ENCODE measurements around the gene RHOG. TPM values are rescaled to one million over a fixed set of nuclear protein-coding genes. Genes with fewer than 3 reads are reported as not detected.

RHOG gene
- total RNA-seq (2022; extraction: Qiagen RNA extraction; ENCODE audit: low read depth), result 82.2 to 115 TPM (median 110 TPM) in 5 replicates

DNA sequence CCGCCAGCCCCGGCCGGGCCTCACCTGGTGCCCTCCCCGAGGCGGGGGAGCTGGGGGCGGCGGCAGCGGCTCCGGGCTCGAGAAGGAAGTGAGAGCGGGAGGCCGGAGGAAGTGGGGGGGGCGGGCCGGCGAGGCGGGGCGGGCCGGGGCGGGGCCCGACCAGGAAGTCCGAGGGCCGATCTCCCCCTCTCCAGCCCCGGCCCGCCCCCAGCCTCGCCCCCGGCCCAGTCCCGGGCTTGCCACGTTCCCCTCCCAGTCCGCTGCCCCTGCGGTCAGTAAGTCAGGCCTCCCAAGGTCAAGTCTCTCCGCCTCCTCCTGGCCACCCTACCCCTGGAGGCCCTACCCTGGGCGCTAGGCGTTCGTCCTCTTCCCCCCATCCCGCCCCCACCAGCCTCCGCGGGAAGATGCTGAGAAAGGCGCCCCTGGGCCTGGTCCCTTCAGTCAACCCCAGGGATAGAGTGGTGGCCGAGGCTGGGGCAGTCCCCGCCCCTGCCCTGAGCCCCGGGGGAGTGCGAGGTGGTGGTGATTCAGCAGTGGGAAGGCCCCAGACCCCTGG is at the start of gene RHOG:
TSS of gene RHOG (minus strand) at position 90 of the 556 bp plus-strand sequence. CDS start 12,821 bp downstream, outside the sequence.

GRCh38 chr11:3854977-3855807 is 14.4 kb upstream of the RHOG start, which contains the start of gene STIM1:
TSS of gene STIM1 (plus strand) at chr11:3855664. CDS start at chr11:3856271, 607 bp downstream.

GRCh38 chr11:3807909-3808860 is 32.6 kb downstream of the RHOG start, which contains the start of gene PGAP2:
TSS of gene PGAP2 (plus strand) at chr11:3808560. CDS start at chr11:3811260, 2,700 bp downstream.

GRCh38 chr11:3797329-3798090 is 43.2 kb downstream of the RHOG start, which contains the start of gene NUP98:
TSS of gene NUP98 (minus strand) at chr11:3797554. CDS start at chr11:3782117, 15,437 bp downstream.

Other genes with a start within 250 kb of the RHOG start
- gene ART5, start 199.0 kb downstream of the RHOG start, total RNA-seq (2022; extraction: Qiagen RNA extraction; ENCODE audit: low read depth), result 0.17 to 0.55 TPM (median 0.33 TPM) in 5 replicates
- not detected in 5 replicates for gene ART1, start 195.8 kb downstream of the RHOG start, total RNA-seq (2022; extraction: Qiagen RNA extraction; ENCODE audit: low read depth)
- gene CHRNA10, start 169.6 kb downstream of the RHOG start, total RNA-seq (2022; extraction: Qiagen RNA extraction; ENCODE audit: low read depth), result 0.52 to 1.5 TPM (median 1.1 TPM) in 5 replicates
- gene NUP98, start 43.4 kb downstream of the RHOG start, total RNA-seq (2022; extraction: Qiagen RNA extraction; ENCODE audit: low read depth), result 60.8 to 73.1 TPM (median 67.4 TPM) in 5 replicates
- 17.6 to 22.7 TPM (median 21.5 TPM) in 5 replicates for gene PGAP2, start 32.4 kb downstream of the RHOG start, total RNA-seq (2022; extraction: Qiagen RNA extraction; ENCODE audit: low read depth)
- 23.0 to 27.0 TPM (median 25.3 TPM) in 5 replicates for gene STIM1, start 14.7 kb upstream of the RHOG start, total RNA-seq (2022; extraction: Qiagen RNA extraction; ENCODE audit: low read depth)